Measurements from ENCODE around the gene PPP4R3A.

GRCh38 chr14:91458612-91459011, 51.5 kb downstream of the PPP4R3A start:
- no peak for TF ChIP-seq CTCF (IDR thresholded peaks at IDR 0.05; ENCODE audit: insufficient read depth, low read length)
- no peak for TF ChIP-seq GABPA (IDR thresholded peaks at IDR 0.05; ENCODE audit: low read depth)
- no peak for TF ChIP-seq POLR2AphosphoS5 (IDR thresholded peaks at IDR 0.05; ENCODE audit: low read depth)
- TF ChIP-seq SPI1 (IDR thresholded peaks at IDR 0.05; ENCODE audit: borderline replicate concordance, low read depth) = no peak
- TF ChIP-seq REST (IDR thresholded peaks at IDR 0.05; ENCODE audit: insufficient replicate concordance, low read depth) = no peak

All from HL-60 (cell line).